ENCODE results near the gene STARD13.

The STARD13 gene

GRCh38 chr13:33236021-33236420 is 49.5 kb downstream of the STARD13 start:
- no peak for DNase-seq (ENCODE audit: low read depth in 1 of 2, low spot score in 1 of 2)
- no peak overlapping the region for H3K4me3 ChIP-seq (replicated peaks; ENCODE audit: insufficient read depth, low read length)
- TF ChIP-seq CTCF (IDR thresholded peaks at IDR 0.05; ENCODE audit: insufficient read depth, low read length) = no peak
- no peak for TF ChIP-seq POLR2AphosphoS5 (IDR thresholded peaks at IDR 0.05; ENCODE audit: low read depth)
- no peak for TF ChIP-seq GABPA (IDR thresholded peaks at IDR 0.05; ENCODE audit: low read depth)
- TF ChIP-seq SPI1 (IDR thresholded peaks at IDR 0.05; ENCODE audit: borderline replicate concordance, low read depth) = no peak
- no peak for TF ChIP-seq REST (IDR thresholded peaks at IDR 0.05; ENCODE audit: insufficient replicate concordance, low read depth)
- H3K27me3 ChIP-seq (ENCODE audit: insufficient read depth, poor library complexity, severe bottlenecking) = no peaks in the 10 kb centered on the region
- H3K27ac ChIP-seq (replicated peaks) = no peak overlapping the region

GRCh38 chr13:33235564-33235963 is 50.0 kb downstream of the STARD13 start:
- Histone ChIP-seq H3K4me3 (replicated peaks; ENCODE audit: insufficient read depth, low read length) (no peak overlapping the region), H3K27ac (replicated peaks) (no peak overlapping the region)

GRCh38 chr13:33235078-33235477 is 50.5 kb downstream of the STARD13 start:
- no peaks in the 10 kb centered on the region for H3K27me3 ChIP-seq (ENCODE audit: insufficient read depth, poor library complexity, severe bottlenecking)
- TF ChIP-seq SPI1 (IDR thresholded peaks at IDR 0.05; ENCODE audit: borderline replicate concordance, low read depth) (no peak), CTCF (IDR thresholded peaks at IDR 0.05; ENCODE audit: insufficient read depth, low read length) (no peak), REST (IDR thresholded peaks at IDR 0.05; ENCODE audit: insufficient replicate concordance, low read depth) (no peak), GABPA (IDR thresholded peaks at IDR 0.05; ENCODE audit: low read depth) (no peak), POLR2AphosphoS5 (IDR thresholded peaks at IDR 0.05; ENCODE audit: low read depth) (no peak)
- H3K4me3 ChIP-seq (replicated peaks; ENCODE audit: insufficient read depth, low read length) = no peak overlapping the region
- DNase-seq (ENCODE audit: low read depth in 1 of 2, low spot score in 1 of 2) = no peak
- H3K27ac ChIP-seq (replicated peaks) = no peak overlapping the region

More at GRCh38 chr13:33235564-33235963, 50.0 kb downstream of the STARD13 start:
- DNase-seq (ENCODE audit: low read depth in 1 of 2, low spot score in 1 of 2) = no peak
- no peak for TF ChIP-seq CTCF (IDR thresholded peaks at IDR 0.05; ENCODE audit: insufficient read depth, low read length)
- no peak for TF ChIP-seq REST (IDR thresholded peaks at IDR 0.05; ENCODE audit: insufficient replicate concordance, low read depth)
- no peak for TF ChIP-seq SPI1 (IDR thresholded peaks at IDR 0.05; ENCODE audit: borderline replicate concordance, low read depth)
- no peak for TF ChIP-seq GABPA (IDR thresholded peaks at IDR 0.05; ENCODE audit: low read depth)
- TF ChIP-seq POLR2AphosphoS5 (IDR thresholded peaks at IDR 0.05; ENCODE audit: low read depth) = no peak
- no peaks in the 10 kb centered on the region for H3K27me3 ChIP-seq (ENCODE audit: insufficient read depth, poor library complexity, severe bottlenecking)
